SH-SY5Y (cell line): ENCODE measurements around the gene INHA.

Experiments
- GATA2 ChIP-seq: IDR thresholded peaks from 2 replicates; pipeline ENCODE4 v1.6.1; 2011; ENCODE audit warnings: mild to moderate bottlenecking, low read depth, low read length
- GATA3 ChIP-seq: IDR thresholded peaks from 2 replicates; pipeline ENCODE4 v1.6.1; 2011; ENCODE audit warnings: low read depth, mild to moderate bottlenecking, low read length, moderate library complexity

GRCh38 chr2:219603771-219604170 is 31.7 kb downstream of the INHA start:
- no peak for TF ChIP-seq GATA2
- no peak for TF ChIP-seq GATA3
